ENCODE measurements around the gene NIPBL. TPM values are rescaled to one million over a fixed set of nuclear protein-coding genes. Genes with fewer than 3 reads are reported as not detected.

The NIPBL gene
- total and polyA plus RNA-seq, 2 of the 8 experiments (the other 6 are each of a cell fraction or from before 2014, with no cell fraction given): 21.1 to 53.5 TPM

DNA sequence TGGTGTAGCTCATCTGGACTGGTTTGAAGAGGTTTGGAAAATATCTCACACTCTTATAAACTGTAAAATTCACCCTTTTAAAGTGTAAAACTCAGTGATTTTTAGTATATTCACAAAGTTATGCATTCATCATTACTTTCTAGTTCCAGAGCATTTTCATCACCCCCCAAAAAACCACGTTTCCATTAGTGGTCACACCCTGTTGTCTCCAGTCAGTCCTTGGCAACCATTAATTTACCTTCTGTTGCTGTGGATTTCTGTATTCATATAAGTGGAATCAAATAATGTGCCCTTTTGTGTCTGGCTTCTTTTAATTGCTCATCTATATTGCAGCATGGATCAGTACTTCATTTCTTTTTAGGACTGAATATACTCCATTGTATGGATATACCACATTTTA lies 18.4 kb downstream of the NIPBL start:
- Histone ChIP-seq H3K9ac (replicated peaks in 1 of 4; ENCODE audit: extremely low read depth in 1 of 4, low read depth in 3 of 4, low read length in 3 of 4) (no peak overlapping the region), H3K36me3 (ENCODE audit: control insufficient read depth in 2 of 4, insufficient read depth in 4 of 4, low read length in 3 of 4) (no peaks in the 10 kb centered on the region; a peak in 1 of 8 replicates), H3K4me1 (replicated peaks in 1 of 4; ENCODE audit: control insufficient read depth in 3 of 4, insufficient read depth in 4 of 4, low read length in 3 of 4) (no peaks in the 10 kb centered on the region), H3K79me2 (ENCODE audit: control insufficient read depth in 1 of 2, insufficient read depth in 2 of 2, low read length in 2 of 2) (peaks cover 11 to 95% of the 10 kb centered on the region in 2 experiments), H4K8ac (ENCODE audit: extremely low read depth, insufficient read depth, low read length) (no peak overlapping the region), H3K27ac (ENCODE audit: low read depth, low read length) (no peak overlapping the region), H3K4me2 (ENCODE audit: insufficient read depth in 1 of 2, low read depth in 2 of 2, low read length in 2 of 2) (no peak overlapping the region), H3K9me3 (ENCODE audit: insufficient read depth in 2 of 2, low read depth in 1 of 2, low read length in 1 of 2) (no peaks in the 10 kb centered on the region), H3K27me3 (replicated peaks in 1 of 4; ENCODE audit: control insufficient read depth in 3 of 4, extremely low read depth in 1 of 4, insufficient read depth in 3 of 4, low read length in 3 of 4) (no peaks in the 10 kb centered on the region), H2BK20ac (ENCODE audit: low read length) (no peak overlapping the region), H4K5ac (ENCODE audit: insufficient read length, low read depth, low read length) (no peak overlapping the region), H3K18ac (ENCODE audit: extremely low read depth, low read length) (no peak overlapping the region), H2BK5ac (ENCODE audit: low read depth, low read length) (no peak overlapping the region), H3K23ac (ENCODE audit: insufficient read length) (no peak overlapping the region), H3K4ac (replicated peaks; ENCODE audit: insufficient read length, low read depth, low read length) (no peak overlapping the region), H2BK12ac (ENCODE audit: low read depth, low read length) (no peak overlapping the region), H3K14ac (ENCODE audit: insufficient read length) (no peak overlapping the region), H2BK120ac (replicated peaks; ENCODE audit: low read depth, low read length) (no peak overlapping the region), H3K4me3 (ENCODE audit: extremely low read depth in 1 of 4, insufficient read depth in 2 of 4, low read depth in 3 of 4, low read length in 4 of 4) (no peak overlapping the region), H2BK15ac (ENCODE audit: low read length) (no peak overlapping the region), H4K91ac (replicated peaks; ENCODE audit: insufficient read length, low read length) (no peak overlapping the region), H4K20me1 (replicated peaks in 1 of 2; ENCODE audit: control insufficient read depth in 1 of 2, insufficient read depth in 2 of 2, low read length in 2 of 2) (peaks cover 0 to 3% of the 10 kb centered on the region in 2 experiments), H3K23me2 (ENCODE audit: low read depth, low read length) (no peaks in the 10 kb centered on the region), H3K56ac (replicated peaks; ENCODE audit: insufficient read length, low read depth, low read length) (no peak overlapping the region), H3K79me1 (ENCODE audit: low read depth, low read length) (no peaks in the 10 kb centered on the region), H2AFZ (ENCODE audit: low read length) (no peak overlapping the region), H2AK5ac (ENCODE audit: low read depth, low read length) (no peak overlapping the region)
- WGBS, 2 experiments (ENCODE audit: extremely low coverage in 1 of 2, insufficient coverage in 1 of 2, insufficient read length in 1 of 2, insufficient replicate concordance in 2 of 2, low coverage in 1 of 2, low lambda C conversion rate in 2 of 2, missing lambda C conversion rate in 1 of 2): 91% methylated on average over 1 of the region's 1 CpG; no CpG with 5 or more reads in 1 of the 2 experiments
- DNase-seq (ENCODE audit: low read depth in 1 of 2, low spot score in 2 of 2): no peak
- TF ChIP-seq USF2 (IDR thresholded peaks at IDR 0.05; ENCODE audit: low read length) (no peak), TCF12 (IDR thresholded peaks at IDR 0.05; ENCODE audit: low read depth, low read length) (no peak), HDAC2 (IDR thresholded peaks at IDR 0.05; ENCODE audit: borderline replicate concordance in 1 of 2, low read depth in 2 of 2, low read length in 2 of 2) (no peak), CEBPB (IDR thresholded peaks at IDR 0.05; ENCODE audit: low read depth, low read length) (no peak), JUN (IDR thresholded peaks at IDR 0.05; ENCODE audit: low read depth, low read length) (no peak), CBX8 (IDR thresholded peaks at IDR 0.05; ENCODE audit: borderline replicate concordance, low read depth, low read length) (no peak), CHD2 (IDR thresholded peaks at IDR 0.05; ENCODE audit: low read length) (no peak), EP300 (IDR thresholded peaks at IDR 0.05; ENCODE audit: borderline replicate concordance in 1 of 2, low read depth in 2 of 2, low read length in 2 of 2) (no peak), SIN3A (conservative IDR thresholded peaks at IDR 0.05 in 1 of 2, IDR thresholded peaks at IDR 0.05 in 1 of 2; ENCODE audit: low read depth in 1 of 2, low read length in 2 of 2) (no peak), PHF8 (conservative IDR thresholded peaks at IDR 0.05; ENCODE audit: low read depth, low read length) (no peak)
- ChIA-PET CTCF (ENCODE audit: partially characterized antibody) (no interaction called here), POLR2A (ENCODE audit: partially characterized antibody) (no interaction called here)
- no peak for FAIRE-seq

Data from H1 (cell line).